ENCODE measurements around the gene FAM120A.

The FAM120A gene

GRCh38 chr9:93517331-93517730 lies 65.8 kb downstream of the FAM120A start:
- peaks cover 0 to 27% (median 10%) of the 10 kb centered on the region in 3 donors for H3K36me3 ChIP-seq
- intact Hi-C loops (cut with DNase I; ENCODE audit: low total_unique reads) = no loop called here

GRCh38 chr9:93520523-93520922 lies 69.0 kb downstream of the FAM120A start:
- Histone ChIP-seq H3K4me3 (no peak overlapping the region), H3K9me3 (no peaks in the 10 kb centered on the region), H3K27ac (no peak overlapping the region), H3K27me3 (no peaks in the 10 kb centered on the region), H3K36me3 (peaks cover 5 to 44% (median 25%) of the 10 kb centered on the region in 3 donors), H3K4me1 (no peaks in the 10 kb centered on the region)
- no peak for TF ChIP-seq CTCF (IDR thresholded peaks at IDR 0.05)
- DNase-seq = no peak
- intact Hi-C loops (cut with DNase I; ENCODE audit: low total_unique reads) = no loop called here

More at GRCh38 chr9:93517331-93517730, 65.8 kb downstream of the FAM120A start:
- no peaks in the 10 kb centered on the region for H3K27me3 ChIP-seq
- no peak for DNase-seq
- no peaks in the 10 kb centered on the region for H3K9me3 ChIP-seq
- H3K4me3 ChIP-seq = no peak overlapping the region
- H3K27ac ChIP-seq = no peak overlapping the region
- TF ChIP-seq CTCF (IDR thresholded peaks at IDR 0.05) = no peak
- no peaks in the 10 kb centered on the region for H3K4me1 ChIP-seq

GRCh38 chr9:93522736-93523135 lies 71.3 kb downstream of the FAM120A start:
- Histone ChIP-seq H3K27ac (no peak overlapping the region), H3K27me3 (no peaks in the 10 kb centered on the region), H3K4me1 (no peaks in the 10 kb centered on the region), H3K36me3 (peaks cover 7 to 55% (median 17%) of the 10 kb centered on the region in 3 donors), H3K9me3 (no peaks in the 10 kb centered on the region), H3K4me3 (no peak overlapping the region)
- DNase-seq = no peak
- TF ChIP-seq CTCF (IDR thresholded peaks at IDR 0.05) = no peak
- intact Hi-C loops (cut with DNase I; ENCODE audit: low total_unique reads) = no loop called here

GRCh38 chr9:93523518-93524144 lies 72.1 kb downstream of the FAM120A start:
- H3K4me1 ChIP-seq = no peaks in the 10 kb centered on the region
- H3K4me3 ChIP-seq = no peak overlapping the region
- no peaks in the 10 kb centered on the region for H3K27me3 ChIP-seq
- no peak overlapping the region for H3K27ac ChIP-seq
- TF ChIP-seq CTCF (IDR thresholded peaks at IDR 0.05) = no peak
- intact Hi-C loops (cut with DNase I; ENCODE audit: low total_unique reads) = no loop called here
- peaks cover 12 to 62% (median 26%) of the 10 kb centered on the region in 3 donors for H3K36me3 ChIP-seq
- no peaks in the 10 kb centered on the region for H3K9me3 ChIP-seq
- no peak for DNase-seq

- Histone ChIP-seq H3K36me3 (peaks cover 21 to 67% (median 43%) of the 10 kb centered on the region in 3 donors), H3K4me3 (no peak overlapping the region), H3K27ac (no peak overlapping the region), H3K9me3 (no peaks in the 10 kb centered on the region), H3K27me3 (no peaks in the 10 kb centered on the region), H3K4me1 (no peaks in the 10 kb centered on the region)
- no peak for TF ChIP-seq CTCF (IDR thresholded peaks at IDR 0.05)
- intact Hi-C loops (cut with DNase I; ENCODE audit: low total_unique reads) = no loop called here
- DNase-seq = no peak
Measured at GRCh38 chr9:93525476-93525875, 74.0 kb downstream of the FAM120A start.
